Small intestine (tissue), 7 donors: ENCODE results near the gene COL4A2. TPM values are rescaled to one million over a fixed set of nuclear protein-coding genes. Genes with fewer than 3 reads are reported as not detected.

Experiments used
- DNase-seq, 2 donors: peaks; one replicate each; pipeline versions ENCODE4 v3.0.0 to v3.0.0-alpha.2; 2013
- FAIRE-seq: peaks from 2 replicates; lab custom pipeline; 2012; peaks lifted over from hg19 to GRCh38; lab: Jason Lieb, UNC
- H3K27ac ChIP-seq, 3 donors: one replicate each; pipeline ENCODE4 v1.5.1; 2013; ENCODE audit warnings: low read length in 2 of 3, mild to moderate bottlenecking in 2 of 3, control low read depth in 1 of 3, inconsistent platforms in 1 of 3, low read depth in 1 of 3, moderate library complexity in 1 of 3
- H3K27me3 ChIP-seq, 3 donors: one replicate each; pipeline ENCODE4 v1.6.1; 2013; ENCODE audit warnings: low read length in 3 of 3, inconsistent platforms in 1 of 3; ENCODE audit not compliant: control insufficient read depth in 3 of 3, insufficient read depth in 3 of 3
- H3K36me3 ChIP-seq, 3 donors: one replicate each; pipeline ENCODE4 v1.6.1; 2013; ENCODE audit warnings: low read length in 3 of 3, inconsistent platforms in 1 of 3, low read depth in 1 of 3, mild to moderate bottlenecking in 1 of 3, moderate library complexity in 1 of 3; ENCODE audit not compliant: control insufficient read depth in 3 of 3, insufficient read depth in 2 of 3
- H3K4me1 ChIP-seq, 3 donors: one replicate each; pipeline ENCODE4 v1.6.1; 2013; ENCODE audit warnings: low read length in 2 of 3, inconsistent platforms in 1 of 3, low read depth in 1 of 3, mild to moderate bottlenecking in 1 of 3, moderate library complexity in 1 of 3; ENCODE audit not compliant: control insufficient read depth in 3 of 3, insufficient read depth in 2 of 3
- H3K4me3 ChIP-seq, 3 donors: one replicate each; pipeline ENCODE4 v1.5.1; 2013; ENCODE audit warnings: low read length in 3 of 3, control low read depth in 1 of 3, inconsistent platforms in 1 of 3, low read depth in 1 of 3, mild to moderate bottlenecking in 1 of 3, moderate library complexity in 1 of 3
- H3K9me3 ChIP-seq, 2 donors: one replicate each; pipeline ENCODE4 v1.6.1; 2013; ENCODE audit warnings: low read depth in 1 of 2, low read length in 1 of 2; ENCODE audit not compliant: control insufficient read depth in 2 of 2, insufficient read depth in 1 of 2
- WGBS, 3 donors: extraction: QIAGEN DNeasy Blood & Tissue Kit; methylation state at CpG; one replicate each; pipeline ENCODE4 v1.1.7; 2013; 5-methylcytosine and 5-hydroxymethylcytosine counted together
- polyA plus RNA-seq, 4 donors: library from polyadenylated mRNA; stranded (reverse) in 3 of 4; unstranded in 1 of 4; fragments of 200-250 nt in 3 of 4; fragments of 120-200 nt in 1 of 4; gene quantifications; one replicate each; pipeline versions ENCODE4 v1.2.1 to v1.2.3, GENCODE V29; 2013
- donor health status: healthy with polysubstance abuse.
- donor health status: control.
- donor health status: control.
- donor health status: Bipolar disorder and iron deficiency.
- donor health status: healthy.

Gene COL4A2
- polyA plus RNA-seq, 4 donors, result 42.3 to 120 (median 64.6) TPM

- 68 to 81% (median 76%) methylated on average over 14 of the region's 14 CpGs for WGBS, 3 donors
- Histone ChIP-seq H3K27ac (peak overlapping the region in 1 of 3 donors; percentile 43), H3K4me3 (no peak overlapping the region), H3K36me3 (peaks cover 0 to 47% (median 2%) of the 10 kb centered on the region in 3 donors), H3K4me1 (no peaks in the 10 kb centered on the region), H3K9me3 (no peaks in the 10 kb centered on the region), H3K27me3 (no peaks in the 10 kb centered on the region)
- no peak for DNase-seq
- FAIRE-seq, result no peak
Measured at GRCh38 chr13:110433014-110433413, 125.9 kb downstream of the COL4A2 start.

DNA sequence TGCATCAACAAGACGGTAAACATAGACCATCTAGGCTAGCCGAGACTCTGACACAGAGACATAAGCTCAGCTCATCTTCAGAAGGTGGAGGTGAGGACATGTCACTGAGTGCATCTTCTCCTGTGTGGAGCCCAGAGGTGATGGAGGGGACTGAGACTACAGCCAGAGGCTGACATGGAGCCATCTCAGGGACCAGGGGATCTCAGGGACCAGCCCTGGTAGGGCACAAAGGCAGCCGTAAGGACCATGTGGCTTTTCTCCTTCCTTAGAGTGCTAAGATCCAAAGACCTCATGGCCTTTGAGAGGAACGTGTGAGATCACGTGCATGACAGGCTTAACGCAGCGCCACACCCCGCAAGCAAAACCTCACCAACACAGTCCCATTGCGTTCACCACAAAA lies 127.5 kb downstream of the COL4A2 start:
- Histone ChIP-seq H3K36me3 (peaks cover 0 to 53% (median 2%) of the 10 kb centered on the region in 3 donors), H3K27ac (no peak overlapping the region), H3K4me1 (no peaks in the 10 kb centered on the region), H3K4me3 (no peak overlapping the region), H3K9me3 (no peaks in the 10 kb centered on the region), H3K27me3 (no peaks in the 10 kb centered on the region)
- DNase-seq (no peak), FAIRE-seq (no peak)
- WGBS, 3 donors, result 84 to 91% (median 85%) methylated on average over 9 of the region's 9 CpGs

DNA sequence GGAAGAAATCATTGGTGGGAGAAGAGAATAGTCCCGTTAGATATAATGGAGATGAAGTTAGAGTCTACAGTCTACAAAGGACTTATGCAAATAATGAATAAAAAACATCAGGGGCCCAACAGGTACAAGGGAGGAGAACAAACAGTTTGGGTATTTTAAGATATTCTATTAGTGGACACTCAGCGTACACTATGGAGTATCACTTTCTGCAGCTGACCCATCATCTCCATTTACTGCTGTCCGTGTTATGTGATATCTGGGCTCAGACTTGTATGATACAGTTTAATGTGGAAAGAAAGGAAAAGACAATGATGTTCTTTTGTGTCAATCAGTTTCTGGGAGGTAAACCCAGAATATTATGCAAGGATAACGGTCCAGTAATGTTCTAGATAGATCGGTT lies 128.2 kb downstream of the COL4A2 start:
- Histone ChIP-seq H3K4me3 (no peak overlapping the region), H3K27ac (no peak overlapping the region), H3K4me1 (no peaks in the 10 kb centered on the region), H3K27me3 (no peaks in the 10 kb centered on the region), H3K36me3 (peaks cover 0 to 57% (median 2%) of the 10 kb centered on the region in 3 donors), H3K9me3 (no peaks in the 10 kb centered on the region)
- FAIRE-seq (no peak), DNase-seq (no peak)
- 86 to 94% (median 89%) methylated on average over 5 of the region's 5 CpGs for WGBS, 3 donors

DNA sequence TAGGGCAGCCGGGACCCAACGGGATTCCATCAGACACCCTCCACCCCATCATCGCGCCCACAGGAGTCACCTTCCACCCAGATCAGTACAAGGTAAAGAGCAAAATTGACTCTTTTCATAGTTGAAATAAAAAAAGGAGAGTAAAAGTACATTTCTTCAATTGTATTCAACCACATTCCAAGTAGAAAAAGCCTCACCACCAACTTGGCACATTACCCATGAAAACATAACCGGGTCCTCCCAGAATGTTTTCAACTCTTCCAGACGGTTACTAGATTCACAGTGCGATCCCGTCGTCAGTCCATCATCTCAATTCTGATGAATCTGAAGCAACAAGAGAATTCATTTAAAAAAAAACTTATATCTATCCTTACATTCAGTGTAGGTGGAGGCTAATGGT lies 129.2 kb downstream of the COL4A2 start:
- DNase-seq (no peak), FAIRE-seq (no peak)
- Histone ChIP-seq H3K27ac (no peak overlapping the region), H3K36me3 (peaks cover 0 to 58% (median 2%) of the 10 kb centered on the region in 3 donors), H3K9me3 (no peaks in the 10 kb centered on the region), H3K4me1 (no peaks in the 10 kb centered on the region), H3K4me3 (no peak overlapping the region), H3K27me3 (no peaks in the 10 kb centered on the region)
- 88 to 95% (median 89%) methylated on average over 9 of the region's 9 CpGs for WGBS, 3 donors

- Histone ChIP-seq H3K4me1 (no peaks in the 10 kb centered on the region), H3K9me3 (no peaks in the 10 kb centered on the region), H3K36me3 (peaks cover 0 to 53% (median 2%) of the 10 kb centered on the region in 3 donors), H3K27ac (no peak overlapping the region), H3K27me3 (no peaks in the 10 kb centered on the region), H3K4me3 (no peak overlapping the region)
- FAIRE-seq (no peak), DNase-seq (no peak)
- WGBS, 3 donors, result 66 to 84% (median 81%) methylated on average over 16 of the region's 16 CpGs
Measured at GRCh38 chr13:110436786-110437370, 129.8 kb downstream of the COL4A2 start.

DNA sequence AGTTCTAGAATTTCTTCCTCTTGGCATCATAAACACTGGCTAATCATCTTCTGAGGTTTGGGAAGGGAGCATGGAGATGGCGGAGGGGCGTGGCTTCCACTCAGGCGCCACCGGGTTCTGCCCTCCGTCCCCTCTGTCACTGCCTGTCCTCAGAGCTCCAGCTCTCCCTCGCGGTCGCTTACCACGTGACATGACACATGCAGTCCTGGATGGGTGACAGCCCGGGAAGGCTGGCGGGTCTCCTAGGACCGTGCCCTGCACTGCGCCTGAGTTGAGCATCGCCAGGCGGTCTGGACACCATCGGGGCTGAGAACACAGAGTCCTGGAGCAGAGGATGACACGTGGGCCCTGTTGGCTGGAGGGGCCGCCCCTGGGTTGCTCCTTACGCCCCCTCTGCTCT lies 131.1 kb downstream of the COL4A2 start:
- H3K36me3 ChIP-seq, result peaks cover 0 to 50% (median 2%) of the 10 kb centered on the region in 3 donors

GRCh38 chr13:110438776-110439175 lies 131.7 kb downstream of the COL4A2 start:
- no peak overlapping the region for H3K4me3 ChIP-seq
- H3K9me3 ChIP-seq, result no peaks in the 10 kb centered on the region
- peaks cover 0 to 14% (median 0%) of the 10 kb centered on the region in 3 donors for H3K4me1 ChIP-seq
- H3K27ac ChIP-seq, result no peak overlapping the region
- no peak for DNase-seq
- no peak for FAIRE-seq
- no peaks in the 10 kb centered on the region for H3K27me3 ChIP-seq
- H3K36me3 ChIP-seq, result peaks cover 0 to 49% (median 2%) of the 10 kb centered on the region in 3 donors
- 91 to 95% (median 93%) methylated on average over 16 of the region's 16 CpGs for WGBS, 3 donors

More for the DNA sequence above, 131.1 kb downstream of the COL4A2 start:
- 80 to 86% (median 84%) methylated on average over 19 of the region's 19 CpGs for WGBS, 3 donors
- Histone ChIP-seq H3K4me3 (no peak overlapping the region), H3K9me3 (no peaks in the 10 kb centered on the region), H3K27me3 (no peaks in the 10 kb centered on the region), H3K4me1 (peaks cover 0 to 12% (median 0%) of the 10 kb centered on the region in 3 donors), H3K27ac (no peak overlapping the region)
- FAIRE-seq (no peak), DNase-seq (no peak)

GRCh38 chr13:110440946-110441731 lies 134.1 kb downstream of the COL4A2 start:
- H3K9me3 ChIP-seq, result no peaks in the 10 kb centered on the region
- no peak overlapping the region for H3K27ac ChIP-seq
- H3K4me3 ChIP-seq, result no peak overlapping the region
- H3K36me3 ChIP-seq, result peaks cover 0 to 52% (median 2%) of the 10 kb centered on the region in 3 donors
- WGBS, 3 donors, result 87% methylated on average over 17 of the region's 17 CpGs
- no peak for DNase-seq
- peaks cover 0 to 14% (median 0%) of the 10 kb centered on the region in 3 donors for H3K4me1 ChIP-seq
- H3K27me3 ChIP-seq, result no peaks in the 10 kb centered on the region
- FAIRE-seq, result no peak
